ENCODE results near the gene LMOD3.

Gene LMOD3

GRCh38 chr3:69122403-69122802 is at the start of gene LMOD3:
Gene LMOD3, minus strand, starts transcription at chr3:69122595. Its CDS starts 209 bp downstream, at chr3:69122386.
- no peaks in the 10 kb centered on the region for H3K36me3 ChIP-seq (replicated peaks)
- no peak within 1 kb of the TSS for H3K4me3 ChIP-seq (ENCODE audit: low read depth, low read length)
- TF ChIP-seq, protein P1, sequence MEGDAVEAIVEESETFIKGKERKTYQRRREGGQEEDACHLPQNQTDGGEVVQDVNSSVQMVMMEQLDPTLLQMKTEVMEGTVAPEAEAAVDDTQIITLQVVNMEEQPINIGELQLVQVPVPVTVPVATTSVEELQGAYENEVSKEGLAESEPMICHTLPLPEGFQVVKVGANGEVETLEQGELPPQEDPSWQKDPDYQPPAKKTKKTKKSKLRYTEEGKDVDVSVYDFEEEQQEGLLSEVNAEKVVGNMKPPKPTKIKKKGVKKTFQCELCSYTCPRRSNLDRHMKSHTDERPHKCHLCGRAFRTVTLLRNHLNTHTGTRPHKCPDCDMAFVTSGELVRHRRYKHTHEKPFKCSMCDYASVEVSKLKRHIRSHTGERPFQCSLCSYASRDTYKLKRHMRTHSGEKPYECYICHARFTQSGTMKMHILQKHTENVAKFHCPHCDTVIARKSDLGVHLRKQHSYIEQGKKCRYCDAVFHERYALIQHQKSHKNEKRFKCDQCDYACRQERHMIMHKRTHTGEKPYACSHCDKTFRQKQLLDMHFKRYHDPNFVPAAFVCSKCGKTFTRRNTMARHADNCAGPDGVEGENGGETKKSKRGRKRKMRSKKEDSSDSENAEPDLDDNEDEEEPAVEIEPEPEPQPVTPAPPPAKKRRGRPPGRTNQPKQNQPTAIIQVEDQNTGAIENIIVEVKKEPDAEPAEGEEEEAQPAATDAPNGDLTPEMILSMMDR (IDR thresholded peaks at IDR 0.05; ENCODE audit: low read depth, low read length, missing control alignments) = no peak
- no peak within 1 kb of the TSS for H3K27ac ChIP-seq
- DNase-seq = no peak
- no peaks in the 10 kb centered on the region for H3K27me3 ChIP-seq (replicated peaks)
- in situ Hi-C loops (cut with HindIII; ENCODE audit: low pct_ligation_motif_present, low sequenced_read_pairs) = no loop called here

- no peaks in the 10 kb centered on the region for H3K36me3 ChIP-seq (replicated peaks)
- TF ChIP-seq, protein P1 (IDR thresholded peaks at IDR 0.05; ENCODE audit: low read depth, low read length, missing control alignments) = no peak
- no peak overlapping the region for H3K4me3 ChIP-seq (ENCODE audit: low read depth, low read length)
- in situ Hi-C loops (cut with HindIII; ENCODE audit: low pct_ligation_motif_present, low sequenced_read_pairs) = loop anchor here (25.0 kb wide), 1 partner anchor 240 kb away; no protein-coding TSS in a partner anchor
- DNase-seq = no peak
- H3K27ac ChIP-seq = no peak overlapping the region
- H3K27me3 ChIP-seq (replicated peaks) = no peaks in the 10 kb centered on the region
Measured at GRCh38 chr3:69172058-69172457, 49.7 kb upstream of the LMOD3 start.

GRCh38 chr3:69166446-69166845 is 44.1 kb upstream of the LMOD3 start:
- no peak overlapping the region for H3K4me3 ChIP-seq (ENCODE audit: low read depth, low read length)
- H3K36me3 ChIP-seq (replicated peaks) = no peaks in the 10 kb centered on the region
- in situ Hi-C loops (cut with HindIII; ENCODE audit: low pct_ligation_motif_present, low sequenced_read_pairs) = loop anchor here (25.0 kb wide), 1 partner anchor 246 kb away; no protein-coding TSS in a partner anchor
- H3K27ac ChIP-seq = no peak overlapping the region
- no peak for DNase-seq
- no peaks in the 10 kb centered on the region for H3K27me3 ChIP-seq (replicated peaks)
- TF ChIP-seq, protein P1 (IDR thresholded peaks at IDR 0.05; ENCODE audit: low read depth, low read length, missing control alignments) = no peak

DNA sequence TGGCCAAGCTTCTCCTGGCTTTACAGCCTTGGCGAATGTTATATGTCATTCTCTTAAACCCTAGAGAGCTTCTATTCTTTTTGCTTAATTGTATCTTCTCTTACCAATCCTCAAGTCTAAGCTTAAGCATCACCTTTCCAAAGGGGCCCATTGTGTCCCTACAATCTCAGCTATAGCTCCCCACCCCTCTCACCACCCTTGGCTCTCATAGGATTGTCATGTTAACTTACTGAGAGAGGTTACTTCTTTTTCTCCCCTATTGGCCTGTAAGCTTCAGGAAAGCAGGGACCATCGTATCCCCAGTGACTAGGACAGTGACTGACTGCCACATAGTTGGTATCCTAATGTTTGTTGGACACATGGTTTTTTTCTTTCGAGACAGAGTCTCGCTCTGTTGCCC is 43.3 kb upstream of the LMOD3 start:
- no peak overlapping the region for H3K4me3 ChIP-seq (ENCODE audit: low read depth, low read length)
- H3K27me3 ChIP-seq (replicated peaks) = no peaks in the 10 kb centered on the region
- H3K36me3 ChIP-seq (replicated peaks) = no peaks in the 10 kb centered on the region
- no peak overlapping the region for H3K27ac ChIP-seq
- no peak for DNase-seq
- TF ChIP-seq, protein P1 (IDR thresholded peaks at IDR 0.05; ENCODE audit: low read depth, low read length, missing control alignments) = no peak
- in situ Hi-C loops (cut with HindIII; ENCODE audit: low pct_ligation_motif_present, low sequenced_read_pairs) = loop anchor here (25.0 kb wide), 1 partner anchor 247 kb away; no protein-coding TSS in a partner anchor

GRCh38 chr3:69164296-69164695 is 41.9 kb upstream of the LMOD3 start:
- Histone ChIP-seq H3K27ac (no peak overlapping the region), H3K4me3 (ENCODE audit: low read depth, low read length) (no peak overlapping the region), H3K36me3 (replicated peaks) (no peaks in the 10 kb centered on the region), H3K27me3 (replicated peaks) (no peaks in the 10 kb centered on the region)
- no peak for DNase-seq
- in situ Hi-C loops (cut with HindIII; ENCODE audit: low pct_ligation_motif_present, low sequenced_read_pairs) = loop anchor here (25.0 kb wide), 1 partner anchor 248 kb away; no protein-coding TSS in a partner anchor
- TF ChIP-seq, protein P1 (IDR thresholded peaks at IDR 0.05; ENCODE audit: low read depth, low read length, missing control alignments) = no peak
